OCI-LY7 (cell line): ENCODE results near the gene SDHAF3.

Experiments
- CTCF ChIP-seq: fragments of 200-600 bp; sonication (generic); conservative IDR thresholded peaks from 2 replicates; pipeline ENCODE4 v1.5.1; 2014; ENCODE audit warnings: mild to moderate bottlenecking, antibody characterized with exemption, low read length, moderate library complexity, mixed read lengths
- EZH2phosphoT487 ChIP-seq: fragments of 200-600 bp; sonication (generic); IDR thresholded peaks from 2 replicates; pipeline ENCODE4 v1.6.1; 2018; ENCODE audit warnings: low read depth, borderline replicate concordance, mild to moderate bottlenecking, mixed run types, antibody characterized with exemption, low read length, moderate library complexity, mixed read lengths

GRCh38 chr7:97104719-97105238 is 12.7 kb upstream of the SDHAF3 start:
- TF ChIP-seq EZH2phosphoT487 = no peak
- TF ChIP-seq CTCF = peak; percentile 89
